H1 (cell line): ENCODE data around the gene FOXN3. TPM values are rescaled to one million over a fixed set of nuclear protein-coding genes. Genes with fewer than 3 reads are reported as not detected.

ENCODE experiments used
- CTCF ChIA-PET: fragments of 300-600 bp; sonication (Branson Sonifier 250); formaldehyde crosslinking; loops from one replicate; lab custom pipeline; 2021; ENCODE audit not compliant: partially characterized antibody; lab: Charles Lee
- POLR2A ChIA-PET: fragments of 300-600 bp; sonication (Branson Sonifier 250); formaldehyde crosslinking; loops from one replicate; lab custom pipeline; 2021; ENCODE audit warnings: inconsistent platforms; ENCODE audit not compliant: partially characterized antibody; lab: Charles Lee
- DNase-seq, 2 experiments: peaks; one replicate each; pipeline versions ENCODE4 v3.0.0 to v3.0.0-alpha.2; 2010 to 2022; ENCODE audit warnings: low spot score in 2 of 2, low read depth in 1 of 2, mixed read lengths in 1 of 2
- FAIRE-seq: peaks from 2 replicates; lab custom pipeline; 2011; peaks lifted over from hg19 to GRCh38; lab: Jason Lieb, UNC
- H2AFZ ChIP-seq: 2 replicates; pipeline ENCODE4 v1.8.1; 2012; ENCODE audit warnings: low read length, inconsistent platforms
- H2AK5ac ChIP-seq: 2 replicates; pipeline ENCODE4 v1.6.1; 2013; ENCODE audit warnings: low read depth, low read length
- H2BK120ac ChIP-seq: replicated peaks from 2 replicates; pipeline ENCODE3; 2013; ENCODE audit warnings: low read depth, low read length, inconsistent platforms
- H2BK12ac ChIP-seq: 2 replicates; pipeline ENCODE4 v1.6.1; 2013; ENCODE audit warnings: low read depth, low read length
- H2BK15ac ChIP-seq: 2 replicates; pipeline ENCODE4 v1.6.1; 2013; ENCODE audit warnings: low read length
- H2BK20ac ChIP-seq: 2 replicates; pipeline ENCODE4 v1.6.1; 2013; ENCODE audit warnings: low read length
- H2BK5ac ChIP-seq: 2 replicates; pipeline ENCODE4 v1.6.1; 2013; ENCODE audit warnings: low read depth, low read length
- H3K14ac ChIP-seq: 2 replicates; pipeline ENCODE4 v1.6.1; 2013; ENCODE audit warnings: inconsistent platforms; ENCODE audit not compliant: insufficient read length
- H3K18ac ChIP-seq: 2 replicates; pipeline ENCODE4 v1.6.1; 2013; ENCODE audit warnings: low read length; ENCODE audit errors: extremely low read depth
- H3K23ac ChIP-seq: 2 replicates; pipeline ENCODE4 v1.6.1; 2013; ENCODE audit warnings: inconsistent platforms; ENCODE audit not compliant: insufficient read length
- H3K23me2 ChIP-seq: 2 replicates; pipeline ENCODE4 v1.6.1; 2013; ENCODE audit warnings: low read depth, low read length
- H3K27ac ChIP-seq: 2 replicates; pipeline ENCODE4 v1.6.1; 2011; ENCODE audit warnings: low read depth, low read length, inconsistent platforms
- H3K27me3 ChIP-seq, 4 experiments: replicated peaks in 1 of 4; 1 replicate in 1 of 4; 2 replicates in 3 of 4; pipeline versions ENCODE4 v1.6.1 to v1.8.1; 2011 to 2013; ENCODE audit warnings: low read length in 3 of 4, mild to moderate bottlenecking in 3 of 4, inconsistent platforms in 2 of 4, mixed read lengths in 2 of 4, moderate library complexity in 1 of 4; ENCODE audit not compliant: control insufficient read depth in 3 of 4, insufficient read depth in 3 of 4; ENCODE audit errors: extremely low read depth in 1 of 4
- H3K36me3 ChIP-seq, 4 experiments: 2 replicates each; pipeline versions ENCODE4 v1.6.1 to v1.8.1; 2011 to 2013; ENCODE audit warnings: mild to moderate bottlenecking in 4 of 4, low read length in 3 of 4, moderate library complexity in 2 of 4, control low read depth in 1 of 4, inconsistent platforms in 1 of 4; ENCODE audit not compliant: insufficient read depth in 4 of 4, control insufficient read depth in 2 of 4
- H3K4ac ChIP-seq: replicated peaks from 2 replicates; pipeline ENCODE3; 2013; ENCODE audit warnings: low read length, low read depth, mixed read lengths, inconsistent platforms; ENCODE audit not compliant: insufficient read length
- H3K4me1 ChIP-seq, 4 experiments: replicated peaks in 1 of 4; 1 replicate in 1 of 4; 2 replicates in 3 of 4; pipeline versions ENCODE4 v1.6.1 to v1.8.1; 2011 to 2013; ENCODE audit warnings: low read length in 3 of 4, inconsistent platforms in 2 of 4, mixed read lengths in 1 of 4; ENCODE audit not compliant: insufficient read depth in 4 of 4, control insufficient read depth in 3 of 4
- H3K4me2 ChIP-seq, 2 experiments: 2 replicates each; pipeline versions ENCODE4 v1.6.1 to v1.8.1; 2011 to 2013; ENCODE audit warnings: low read depth in 2 of 2, low read length in 2 of 2, control low read depth in 1 of 2, inconsistent platforms in 1 of 2, mild to moderate bottlenecking in 1 of 2; ENCODE audit not compliant: insufficient read depth in 1 of 2
- H3K4me3 ChIP-seq, 4 experiments: fragments of 200-600, 300-600 bp in 1 of 4; sonication (generic), shearing (Covaris generic), sonication (Bioruptor Twin) in 1 of 4; 2 replicates each; pipeline versions ENCODE4 v1.5.1 to v1.8.1; 2011 to 2016; ENCODE audit warnings: low read length in 4 of 4, low read depth in 3 of 4, control low read depth in 2 of 4, inconsistent platforms in 2 of 4, mild to moderate bottlenecking in 2 of 4, mixed read lengths in 1 of 4, moderate library complexity in 1 of 4; ENCODE audit not compliant: insufficient read depth in 2 of 4; ENCODE audit errors: extremely low read depth in 1 of 4
- H3K56ac ChIP-seq: replicated peaks from 2 replicates; pipeline ENCODE3; 2013; ENCODE audit warnings: low read depth, mild to moderate bottlenecking, mixed read lengths, low read length, inconsistent platforms; ENCODE audit not compliant: insufficient read length
- H3K79me1 ChIP-seq: 2 replicates; pipeline ENCODE4 v1.6.1; 2013; ENCODE audit warnings: low read depth, low read length, control low read depth
- H3K79me2 ChIP-seq, 2 experiments: 2 replicates each; pipeline versions ENCODE4 v1.6.1 to v1.8.1; 2012 to 2013; ENCODE audit warnings: low read length in 2 of 2, mild to moderate bottlenecking in 2 of 2, inconsistent platforms in 1 of 2; ENCODE audit not compliant: insufficient read depth in 2 of 2, control insufficient read depth in 1 of 2
- H3K9ac ChIP-seq, 4 experiments: replicated peaks in 1 of 4; 1 replicate in 1 of 4; 2 replicates in 3 of 4; pipeline versions ENCODE4 v1.6.1 to v1.8.1; 2011 to 2013; ENCODE audit warnings: low read depth in 3 of 4, low read length in 3 of 4, control low read depth in 2 of 4, mild to moderate bottlenecking in 2 of 4, moderate library complexity in 2 of 4, inconsistent platforms in 1 of 4; ENCODE audit errors: extremely low read depth in 1 of 4
- H3K9me3 ChIP-seq, 2 experiments: 2 replicates each; pipeline versions ENCODE4 v1.6.1 to v1.8.1; 2012 to 2013; ENCODE audit warnings: mild to moderate bottlenecking in 2 of 2, moderate library complexity in 2 of 2, control low read depth in 1 of 2, inconsistent platforms in 1 of 2, low read depth in 1 of 2, low read length in 1 of 2, mixed read lengths in 1 of 2; ENCODE audit not compliant: insufficient read depth in 2 of 2
- H4K20me1 ChIP-seq, 2 experiments: replicated peaks in 1 of 2; 2 replicates each; pipeline versions ENCODE3 to v1.8.1; 2011 to 2013; ENCODE audit warnings: inconsistent platforms in 2 of 2, low read length in 2 of 2, mild to moderate bottlenecking in 1 of 2; ENCODE audit not compliant: insufficient read depth in 2 of 2, control insufficient read depth in 1 of 2
- H4K5ac ChIP-seq: 2 replicates; pipeline ENCODE4 v1.6.1; 2013; ENCODE audit warnings: low read length, low read depth, mixed read lengths, inconsistent platforms; ENCODE audit not compliant: insufficient read length
- H4K8ac ChIP-seq: 2 replicates; pipeline ENCODE4 v1.8.0; 2013; ENCODE audit warnings: mild to moderate bottlenecking, moderate library complexity, low read length, inconsistent platforms; ENCODE audit not compliant: insufficient read depth; ENCODE audit errors: extremely low read depth
- H4K91ac ChIP-seq: replicated peaks from 2 replicates; pipeline ENCODE3; 2013; ENCODE audit warnings: low read length, mixed read lengths, inconsistent platforms; ENCODE audit not compliant: insufficient read length
- HDAC6 ChIP-seq: IDR thresholded peaks from one replicate; pipeline ENCODE4 v1.7.1; 2012; ENCODE audit warnings: low read depth, mild to moderate bottlenecking, inconsistent platforms, low read length, moderate library complexity
- SUZ12 ChIP-seq: fragments of 200-600 bp; sonication (generic); IDR thresholded peaks from 2 replicates; pipeline ENCODE4 v1.6.1; 2012; ENCODE audit warnings: mild to moderate bottlenecking, inconsistent platforms, low read length, moderate library complexity, mixed read lengths
- WGBS, 2 experiments: shearing (Covaris generic) in 1 of 2; methylation state at CpG; one replicate each; pipeline versions ENCODE4 v1.1.6 to v1.1.7; 2013 to 2015; ENCODE audit warnings: low lambda C conversion rate in 2 of 2, mixed read lengths in 2 of 2, inconsistent platforms in 1 of 2, low coverage in 1 of 2, missing lambda C conversion rate in 1 of 2; ENCODE audit not compliant: insufficient replicate concordance in 2 of 2, insufficient coverage in 1 of 2, insufficient read length in 1 of 2; ENCODE audit errors: extremely low coverage in 1 of 2, missing lambda C conversion rate in 1 of 2; 5-methylcytosine and 5-hydroxymethylcytosine counted together
- polyA plus RNA-seq, 7 experiments: library from polyadenylated mRNA; depleted of rRNA in 3 of 7; stranded (reverse) in 5 of 7; unstranded in 2 of 7; fragments of >200 nt in 5 of 7; fragments of 200-250 nt in 2 of 7; gene quantifications; 1 replicate in 5 of 7; 2 replicates in 1 of 7; 4 replicates in 1 of 7; pipeline versions ENCODE4 v1.2.1 to v1.2.3, GENCODE V29; 2011 to 2013; ENCODE audit warnings: missing spikeins in 2 of 7, mixed read lengths in 2 of 7
- total RNA-seq: library from RNA; stranded (reverse); fragmentation: NEBNext Ultra II Directional; extraction: Animal tissue kit (Norgen Biotek cat#: 25700); gene quantifications from 2 replicates; pipeline ENCODE4 v1.2.1, GENCODE V29; 2021

The FOXN3 gene
- total and polyA plus RNA-seq, 2 of the 8 experiments (the other 6 are each of a cell fraction or from before 2014, with no cell fraction given), result 52.6 to 178 TPM

DNA sequence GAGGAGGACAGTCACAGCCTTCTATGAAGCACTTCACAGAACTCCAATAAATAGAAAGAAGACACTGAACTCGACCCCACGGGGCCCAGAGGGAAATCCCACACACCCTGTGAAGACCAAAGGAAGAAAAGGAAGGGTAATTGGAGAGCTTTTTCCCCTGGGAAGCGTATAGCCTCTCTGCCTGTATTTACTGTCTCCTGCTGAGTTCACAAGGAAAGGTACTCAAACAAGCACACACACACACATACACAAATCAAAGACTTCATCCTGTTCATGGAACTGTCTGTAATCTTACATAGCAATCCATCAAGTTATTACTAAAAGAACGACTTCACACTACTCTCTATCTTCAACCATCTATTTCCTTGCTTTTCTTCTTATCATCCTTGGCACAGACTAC is 15.3 kb downstream of the FOXN3 start:
- no peak for TF ChIP-seq HDAC6
- no peak for TF ChIP-seq SUZ12
- TF ChIP-seq, all 59 proteins: peak for 0
- CTCF ChIA-PET, result interaction anchor here (1.0 kb wide), 1 partner anchor 62 kb away, joined by 3 read pairs; no protein-coding TSS in a partner anchor

More for the DNA sequence above, 15.3 kb downstream of the FOXN3 start:
- POLR2A ChIA-PET, result interaction anchor here (0.6 to 1.5 kb wide), 5 partner anchors 9 to 62 kb away, joined by 3 to 4 read pairs (median 3); no protein-coding TSS in a partner anchor
- Histone ChIP-seq H2BK12ac (no peak overlapping the region), H2BK15ac (no peak overlapping the region), H3K36me3 (peaks cover 0 to 12% (median 7%) of the 10 kb centered on the region in 4 experiments; a peak in 6 of 8 replicates), H4K8ac (no peak overlapping the region), H4K20me1 (peaks cover 45 to 53% of the 10 kb centered on the region in 2 experiments), H3K9ac (no peak overlapping the region), H3K4me3 (no peak overlapping the region), H2BK5ac (no peak overlapping the region), H4K5ac (no peak overlapping the region), H3K4me2 (no peak overlapping the region), H3K14ac (no peak overlapping the region), H3K9me3 (no peaks in the 10 kb centered on the region), H3K4ac (no peak overlapping the region), H3K56ac (no peak overlapping the region), H3K27me3 (no peaks in the 10 kb centered on the region), H2BK120ac (no peak overlapping the region), H3K23me2 (no peaks in the 10 kb centered on the region), H2AK5ac (no peak overlapping the region), H3K79me1 (peaks cover 32% of the 10 kb centered on the region), H3K79me2 (peaks cover 70 to 100% of the 10 kb centered on the region in 2 experiments), H2BK20ac (no peak overlapping the region), H3K27ac (peak overlapping the region; percentile 30; the same call in 1 of the 2 replicates), H3K23ac (no peak overlapping the region), H3K18ac (no peak overlapping the region), H4K91ac (no peak overlapping the region), H2AFZ (no peak overlapping the region), H3K4me1 (peaks cover 10 to 26% (median 13%) of the 10 kb centered on the region in 4 experiments)
- 68% methylated on average over 4 of the region's 4 CpGs; no CpG with 5 or more reads in 1 of the 2 experiments for WGBS, 2 experiments
- DNase-seq (no peak), FAIRE-seq (no peak)
